Mucosa of stomach (tissue), 1 donor: ENCODE measurements around the gene XRCC4.
"Not testable (repeated sequence)": the region's sequence is repeated elsewhere in the genome, so short reads cannot be mapped to it uniquely, and the experiment has no call there.

Experiments used
- H3K27me3 ChIP-seq: one replicate; pipeline ENCODE4 v1.7.0; 2013; ENCODE audit warnings: mild to moderate bottlenecking, low read length; ENCODE audit not compliant: control insufficient read depth, insufficient read depth
- H3K36me3 ChIP-seq: one replicate; pipeline ENCODE4 v1.7.0; 2013; ENCODE audit warnings: low read length; ENCODE audit not compliant: control insufficient read depth, insufficient read depth
- H3K4me1 ChIP-seq: one replicate; pipeline ENCODE4 v1.7.0; 2013; ENCODE audit warnings: mild to moderate bottlenecking, low read length; ENCODE audit not compliant: control insufficient read depth, insufficient read depth
- H3K4me3 ChIP-seq: one replicate; pipeline ENCODE4 v1.7.0; 2013; ENCODE audit warnings: low read length
- H3K9ac ChIP-seq: one replicate; pipeline ENCODE4 v1.7.0; 2013; ENCODE audit warnings: mild to moderate bottlenecking, low read length, moderate library complexity
- H3K9me3 ChIP-seq: one replicate; pipeline ENCODE4 v1.7.0; 2013; ENCODE audit warnings: mild to moderate bottlenecking, low read length, moderate library complexity; ENCODE audit not compliant: control insufficient read depth
- donor health status: Pancreatic carcinoma.

XRCC4 gene

GRCh38 chr5:83048811-83049210, 28.5 kb upstream of the XRCC4 start:
- Histone ChIP-seq H3K4me3 (no peak overlapping the region), H3K9me3 (no peaks in the 10 kb centered on the region), H3K27me3 (no peaks in the 10 kb centered on the region), H3K36me3 (no peaks in the 10 kb centered on the region), H3K4me1 (no peaks in the 10 kb centered on the region), H3K9ac (no peak overlapping the region)

- no peaks in the 10 kb centered on the region for H3K27me3 ChIP-seq
- H3K9ac ChIP-seq, result no peak overlapping the region
- no peaks in the 10 kb centered on the region for H3K9me3 ChIP-seq
- H3K4me3 ChIP-seq, result no peak overlapping the region
- H3K4me1 ChIP-seq, result no peaks in the 10 kb centered on the region
- H3K36me3 ChIP-seq, result no peaks in the 10 kb centered on the region
These were observed 27.9 kb upstream of the XRCC4 start for GRCh38 chr5:83049370-83049885.

GRCh38 chr5:83050723-83051340, 26.5 kb upstream of the XRCC4 start:
- H3K36me3 ChIP-seq, result no peaks in the 10 kb centered on the region
- H3K9me3 ChIP-seq, result no peaks in the 10 kb centered on the region
- H3K9ac ChIP-seq, result no peak overlapping the region
- no peaks in the 10 kb centered on the region for H3K4me1 ChIP-seq
- no peak overlapping the region for H3K4me3 ChIP-seq
- H3K27me3 ChIP-seq, result no peaks in the 10 kb centered on the region

- Histone ChIP-seq H3K9me3 (no peaks in the 10 kb centered on the region), H3K4me3 (no peak overlapping the region), H3K4me1 (no peaks in the 10 kb centered on the region), H3K27me3 (no peaks in the 10 kb centered on the region), H3K9ac (no peak overlapping the region), H3K36me3 (no peaks in the 10 kb centered on the region)
These were observed 22.2 kb upstream of the XRCC4 start for GRCh38 chr5:83055166-83055565.

- no peaks in the 10 kb centered on the region for H3K36me3 ChIP-seq
- H3K9ac ChIP-seq, result no peak overlapping the region
These were observed 18.6 kb upstream of the XRCC4 start for GRCh38 chr5:83058726-83059125.

GRCh38 chr5:83059341-83059740, 18.0 kb upstream of the XRCC4 start:
- Histone ChIP-seq H3K4me1 (no peaks in the 10 kb centered on the region), H3K27me3 (no peaks in the 10 kb centered on the region), H3K4me3 (no peak overlapping the region), H3K9ac (no peak overlapping the region), H3K9me3 (no peaks in the 10 kb centered on the region), H3K36me3 (no peaks in the 10 kb centered on the region)

More at GRCh38 chr5:83058726-83059125, 18.6 kb upstream of the XRCC4 start:
- no peaks in the 10 kb centered on the region for H3K9me3 ChIP-seq
- no peaks in the 10 kb centered on the region for H3K4me1 ChIP-seq
- no peak overlapping the region for H3K4me3 ChIP-seq
- H3K27me3 ChIP-seq, result no peaks in the 10 kb centered on the region

GRCh38 chr5:83066548-83067110, 10.7 kb upstream of the XRCC4 start:
- no peaks in the 10 kb centered on the region for H3K4me1 ChIP-seq
- H3K4me3 ChIP-seq, result no peak overlapping the region
- no peaks in the 10 kb centered on the region for H3K36me3 ChIP-seq
- no peak overlapping the region for H3K9ac ChIP-seq
- no peaks in the 10 kb centered on the region for H3K27me3 ChIP-seq
- no peaks in the 10 kb centered on the region for H3K9me3 ChIP-seq

GRCh38 chr5:83067377-83067776, 10.0 kb upstream of the XRCC4 start:
- not testable (repeated sequence) for H3K4me1 ChIP-seq, H3K36me3 ChIP-seq, H3K9me3 ChIP-seq, H3K9ac ChIP-seq, H3K4me3 ChIP-seq, H3K27me3 ChIP-seq

- no peaks in the 10 kb centered on the region for H3K36me3 ChIP-seq
- H3K4me3 ChIP-seq, result no peak overlapping the region
- no peaks in the 10 kb centered on the region for H3K9me3 ChIP-seq
- H3K9ac ChIP-seq, result no peak overlapping the region
- H3K4me1 ChIP-seq, result no peaks in the 10 kb centered on the region
- no peaks in the 10 kb centered on the region for H3K27me3 ChIP-seq
These were observed 8.1 kb upstream of the XRCC4 start for GRCh38 chr5:83069096-83069799.

- H3K27me3 ChIP-seq, result no peaks in the 10 kb centered on the region
- no peaks in the 10 kb centered on the region for H3K4me1 ChIP-seq
These were observed 5.9 kb upstream of the XRCC4 start for GRCh38 chr5:83071286-83072051.

GRCh38 chr5:83072966-83073365, 4.4 kb upstream of the XRCC4 start:
- H3K4me3 ChIP-seq, result no peak overlapping the region
- peaks cover 2% of the 10 kb centered on the region for H3K4me1 ChIP-seq
- no peak overlapping the region for H3K9ac ChIP-seq
- no peaks in the 10 kb centered on the region for H3K27me3 ChIP-seq
- H3K9me3 ChIP-seq, result no peaks in the 10 kb centered on the region
- H3K36me3 ChIP-seq, result no peaks in the 10 kb centered on the region

More at GRCh38 chr5:83071286-83072051, 5.9 kb upstream of the XRCC4 start:
- no peaks in the 10 kb centered on the region for H3K9me3 ChIP-seq
- no peak overlapping the region for H3K9ac ChIP-seq
- H3K36me3 ChIP-seq, result no peaks in the 10 kb centered on the region
- no peak overlapping the region for H3K4me3 ChIP-seq
